A673 (cell line): ENCODE results near the gene SLC22A12. TPM values are rescaled to one million over a fixed set of nuclear protein-coding genes. Genes with fewer than 3 reads are reported as not detected.

Experiments
- BruUV-seq: library from RNA; stranded (reverse); fragments of 400-500 nt; replicated peaks from 2 replicates; lab custom pipeline; 2021; lab: Mats Ljungman, UMichigan
- CTCF ChIA-PET: fragments of 300-600 bp; sonication (Branson Sonifier 250); formaldehyde crosslinking; loops from one replicate; lab custom pipeline; 2022; ENCODE audit warnings: antibody characterized with exemption; lab: Charles Lee
- POLR2A ChIA-PET: fragments of 300-600 bp; sonication (Branson Sonifier 250); formaldehyde crosslinking; loops from one replicate; lab custom pipeline; 2022; ENCODE audit warnings: antibody characterized with exemption; ENCODE audit not compliant: low non-redundant PET; lab: Charles Lee
- DNase-seq: peaks from one replicate; pipeline ENCODE4 v3.0.0-alpha.2; 2015; ENCODE audit warnings: low spot score
- H3K27ac ChIP-seq: fragments of 200-600 bp; sonication (generic); 2 replicates; pipeline ENCODE4 v1.5.1; 2016; ENCODE audit warnings: mixed run types, low read depth, mild to moderate bottlenecking, mixed read lengths, antibody characterized with exemption, low read length; ENCODE audit not compliant: poor library complexity, severe bottlenecking
- H3K27me3 ChIP-seq: fragments of 200-600 bp; sonication (generic); replicated peaks from 2 replicates; pipeline ENCODE4 v1.6.1; 2017; ENCODE audit warnings: mixed run types, low read depth, mild to moderate bottlenecking, mixed read lengths, antibody characterized with exemption, low read length; ENCODE audit not compliant: insufficient read depth, poor library complexity
- H3K36me3 ChIP-seq: fragments of 200-600 bp; sonication (generic); 2 replicates; pipeline ENCODE4 v1.6.1; 2016; ENCODE audit warnings: mixed run types, mild to moderate bottlenecking, mixed read lengths, antibody characterized with exemption, low read length; ENCODE audit not compliant: insufficient read depth, poor library complexity, severe bottlenecking
- H3K4me1 ChIP-seq: fragments of 200-600 bp; sonication (generic); 2 replicates; pipeline ENCODE4 v1.6.1; 2017; ENCODE audit warnings: mixed run types, mild to moderate bottlenecking, mixed read lengths, antibody characterized with exemption, low read length; ENCODE audit not compliant: insufficient read depth, poor library complexity, severe bottlenecking
- H3K4me3 ChIP-seq: fragments of 200-600 bp; sonication (generic); 2 replicates; pipeline ENCODE4 v1.5.1; 2016; ENCODE audit warnings: low read depth, mixed run types, mild to moderate bottlenecking, mixed read lengths, low read length; ENCODE audit not compliant: poor library complexity, severe bottlenecking
- H3K9me3 ChIP-seq: fragments of 200-600 bp; sonication (generic); 2 replicates; pipeline ENCODE4 v1.6.1; 2016; ENCODE audit warnings: mixed run types, low read depth, mild to moderate bottlenecking, mixed read lengths, antibody characterized with exemption, low read length; ENCODE audit not compliant: poor library complexity, severe bottlenecking
- EZH2 ChIP-seq: fragments of 200-600 bp; sonication (generic); IDR thresholded peaks from 2 replicates; pipeline ENCODE4 v1.6.1; 2017; ENCODE audit warnings: borderline replicate concordance, low read depth, mild to moderate bottlenecking, mixed read lengths, antibody characterized with exemption, low read length; ENCODE audit not compliant: poor library complexity, severe bottlenecking
- intact Hi-C: fragments of 100-400 bp; cut with micrococcal nuclease; formaldehyde crosslinking; loops from one replicate; pipeline ENCODE4 v1.10.0; 2022; ENCODE audit not compliant: unreplicated experiment
- total RNA-seq: library from RNA; stranded (reverse); gene quantifications from 2 replicates; pipeline ENCODE4 v1.2.3, GENCODE V29; 2021
- TF ChIP-seq, protein P1 (sequence below): fragments of 300-800, 200-600 bp; sonication (generic); conservative IDR thresholded peaks from 2 replicates; pipeline ENCODE4 v1.5.1; 2017; ENCODE audit warnings: low read depth, mild to moderate bottlenecking, antibody characterized with exemption, low read length, moderate library complexity, mixed read lengths

The SLC22A12 gene
- total RNA-seq, 1 experiment from 2014 or later, result not detected

DNA sequence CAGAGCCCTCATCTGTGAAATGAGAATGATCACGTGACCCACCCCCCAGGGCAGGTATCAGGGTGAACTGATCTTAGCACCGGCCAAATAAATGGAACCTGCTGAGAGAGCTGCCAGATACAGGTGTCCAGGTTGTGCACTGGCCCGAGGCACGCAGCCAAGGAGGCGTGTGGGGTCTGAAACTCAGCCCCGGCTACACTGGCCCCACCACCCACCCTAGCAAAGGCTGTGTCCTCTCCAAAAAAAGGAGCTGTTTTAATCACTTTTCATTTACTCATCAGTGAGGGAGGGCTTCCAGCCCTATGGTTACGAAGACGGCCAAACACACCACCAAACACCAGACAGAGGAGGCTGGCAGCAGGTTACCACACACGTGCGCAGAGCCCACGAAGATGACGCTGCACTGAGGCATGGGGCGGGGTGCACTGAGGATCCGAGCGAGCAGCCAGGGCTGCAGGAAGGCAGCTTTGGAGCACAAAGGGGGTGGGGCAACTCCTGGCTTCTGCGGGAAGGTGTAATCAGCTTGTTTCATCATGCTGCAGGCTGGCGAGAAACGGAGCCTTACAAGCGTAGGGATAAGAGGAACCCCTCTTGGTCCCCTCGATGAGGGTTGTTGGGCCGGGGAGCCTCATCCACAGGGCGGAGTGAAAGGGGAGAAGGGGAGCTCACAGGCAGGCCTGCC, 19.5 kb upstream of the SLC22A12 start:
- peaks cover 8% of the 10 kb centered on the region for H3K27me3 ChIP-seq
- no peak overlapping the region for H3K4me3 ChIP-seq
- no peak for DNase-seq
- no peaks in the 10 kb centered on the region for H3K36me3 ChIP-seq
- ChIA-PET CTCF (no interaction called here), POLR2A (no interaction called here)
- H3K27ac ChIP-seq, result no peak overlapping the region
- peaks cover 4% of the 10 kb centered on the region for H3K4me1 ChIP-seq
- BruUV-seq, result no TSS peak
- TF ChIP-seq, protein P1, sequence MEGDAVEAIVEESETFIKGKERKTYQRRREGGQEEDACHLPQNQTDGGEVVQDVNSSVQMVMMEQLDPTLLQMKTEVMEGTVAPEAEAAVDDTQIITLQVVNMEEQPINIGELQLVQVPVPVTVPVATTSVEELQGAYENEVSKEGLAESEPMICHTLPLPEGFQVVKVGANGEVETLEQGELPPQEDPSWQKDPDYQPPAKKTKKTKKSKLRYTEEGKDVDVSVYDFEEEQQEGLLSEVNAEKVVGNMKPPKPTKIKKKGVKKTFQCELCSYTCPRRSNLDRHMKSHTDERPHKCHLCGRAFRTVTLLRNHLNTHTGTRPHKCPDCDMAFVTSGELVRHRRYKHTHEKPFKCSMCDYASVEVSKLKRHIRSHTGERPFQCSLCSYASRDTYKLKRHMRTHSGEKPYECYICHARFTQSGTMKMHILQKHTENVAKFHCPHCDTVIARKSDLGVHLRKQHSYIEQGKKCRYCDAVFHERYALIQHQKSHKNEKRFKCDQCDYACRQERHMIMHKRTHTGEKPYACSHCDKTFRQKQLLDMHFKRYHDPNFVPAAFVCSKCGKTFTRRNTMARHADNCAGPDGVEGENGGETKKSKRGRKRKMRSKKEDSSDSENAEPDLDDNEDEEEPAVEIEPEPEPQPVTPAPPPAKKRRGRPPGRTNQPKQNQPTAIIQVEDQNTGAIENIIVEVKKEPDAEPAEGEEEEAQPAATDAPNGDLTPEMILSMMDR, result no peak
- no peak for TF ChIP-seq EZH2
- no peaks in the 10 kb centered on the region for H3K9me3 ChIP-seq
- intact Hi-C loops, result no loop called here

DNA sequence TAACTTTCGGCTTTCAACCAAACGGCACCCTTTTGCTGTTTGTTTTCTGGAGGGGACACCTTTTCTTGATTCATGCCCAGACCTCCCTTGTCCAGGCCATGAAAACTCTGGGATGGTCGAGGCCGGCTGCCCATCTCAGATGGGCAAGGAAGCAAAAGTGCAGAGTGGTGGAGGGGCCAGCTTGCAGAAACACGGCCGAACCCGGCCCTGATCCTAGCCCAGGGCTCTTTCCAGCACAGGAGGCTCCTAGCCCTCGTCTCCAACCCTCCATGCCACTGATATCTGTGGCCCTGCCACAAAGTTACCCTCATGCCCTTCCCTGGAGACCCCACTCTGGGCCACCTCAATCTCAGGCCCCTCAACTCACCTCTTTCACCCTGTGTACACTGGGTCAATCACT, 18.9 kb upstream of the SLC22A12 start:
- no peaks in the 10 kb centered on the region for H3K9me3 ChIP-seq
- TF ChIP-seq EZH2, result no peak
- TF ChIP-seq, protein P1, result no peak
- H3K27ac ChIP-seq, result no peak overlapping the region
- no peak for DNase-seq
- H3K36me3 ChIP-seq, result no peaks in the 10 kb centered on the region
- intact Hi-C loops, result no loop called here
- POLR2A ChIA-PET, result no interaction called here
- BruUV-seq, result no TSS peak
- H3K27me3 ChIP-seq, result peaks cover 8% of the 10 kb centered on the region
- CTCF ChIA-PET, result no interaction called here
- H3K4me1 ChIP-seq, result no peaks in the 10 kb centered on the region
- H3K4me3 ChIP-seq, result no peak overlapping the region

DNA sequence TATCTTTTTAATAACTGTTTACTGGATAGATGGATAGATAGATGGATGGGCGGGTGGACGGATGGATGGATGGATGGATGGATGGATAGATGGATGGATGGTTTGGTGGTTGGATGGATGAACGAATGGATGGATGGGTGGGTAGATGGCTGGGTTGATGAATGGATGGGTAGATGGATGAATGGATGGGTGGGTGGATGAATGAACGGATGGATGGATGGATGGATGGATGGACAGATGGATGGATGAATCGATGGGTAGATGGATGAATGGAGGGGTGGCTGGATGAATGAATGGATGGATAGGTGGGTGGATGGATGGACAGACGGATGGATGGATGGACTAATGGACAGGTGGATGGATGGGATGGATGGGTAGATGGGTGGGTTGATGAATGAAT, 13.8 kb upstream of the SLC22A12 start:
- Histone ChIP-seq H3K4me3 (no peak overlapping the region), H3K9me3 (no peaks in the 10 kb centered on the region), H3K4me1 (no peaks in the 10 kb centered on the region), H3K27ac (no peak overlapping the region), H3K27me3 (peaks cover 8% of the 10 kb centered on the region), H3K36me3 (no peaks in the 10 kb centered on the region)
- intact Hi-C loops, result no loop called here
- DNase-seq, result no peak
- CTCF ChIA-PET, result no interaction called here
- no TSS peak for BruUV-seq
- TF ChIP-seq EZH2, result no peak
- POLR2A ChIA-PET, result no interaction called here

DNA sequence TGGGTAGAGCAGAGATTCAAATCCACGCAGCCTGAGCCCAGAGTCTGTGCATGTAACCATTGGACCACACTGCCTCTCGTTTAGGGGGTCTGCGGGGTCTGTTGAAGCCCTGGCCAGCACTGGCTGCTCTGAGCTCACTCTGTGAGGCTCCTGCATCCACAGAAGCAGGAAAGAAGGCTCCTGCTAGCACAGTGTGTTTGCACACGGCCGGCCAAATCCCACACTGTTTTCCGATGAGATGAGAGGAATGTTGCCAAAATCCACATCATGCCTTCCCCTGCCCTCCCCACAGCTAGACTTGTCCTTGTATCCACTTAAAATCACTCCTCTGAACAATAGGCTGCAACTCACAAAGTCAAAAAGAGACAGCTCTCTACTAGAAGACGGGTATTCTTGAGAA, 10.6 kb upstream of the SLC22A12 start:
- POLR2A ChIA-PET, result no interaction called here
- intact Hi-C loops, result no loop called here
- no peaks in the 10 kb centered on the region for H3K4me1 ChIP-seq
- TF ChIP-seq, protein P1, result no peak
- TF ChIP-seq EZH2, result no peak
- H3K4me3 ChIP-seq, result no peak overlapping the region
- no peaks in the 10 kb centered on the region for H3K9me3 ChIP-seq
- CTCF ChIA-PET, result no interaction called here
- BruUV-seq, result no TSS peak
- no peak overlapping the region for H3K27ac ChIP-seq
- no peaks in the 10 kb centered on the region for H3K36me3 ChIP-seq
- H3K27me3 ChIP-seq, result no peaks in the 10 kb centered on the region
- DNase-seq, result no peak
